Kidney tubule cell (primary cell): ENCODE data around the gene TBC1D13.
A peak's percentile ranks its signal among the peaks of the same experiment; 100 is the strongest.
"Not testable (repeated sequence)": the region's sequence is repeated elsewhere in the genome, so short reads cannot be mapped to it uniquely, and the experiment has no call there.

Experiments
- DNase-seq: peaks from one replicate; pipeline ENCODE4 v3.0.0-alpha.2; 2018; ENCODE audit warnings: low spot score

Gene TBC1D13

GRCh38 chr9:128782669-128783068 lies 4.4 kb upstream of the TBC1D13 start:
- DNase-seq: no peak

- no peak for DNase-seq
Observed at GRCh38 chr9:128785427-128785826, 1.6 kb upstream of the TBC1D13 start.

- no peak for DNase-seq
Observed at GRCh38 chr9:128787659-128788058, 606 bp downstream of the TBC1D13 start.

- no peak for DNase-seq
Observed at GRCh38 chr9:128788445-128788844, 1.4 kb downstream of the TBC1D13 start.

GRCh38 chr9:128790536-128790935 lies 3.5 kb downstream of the TBC1D13 start:
- no peak for DNase-seq

GRCh38 chr9:128792134-128792533 lies 5.1 kb downstream of the TBC1D13 start:
- no peak for DNase-seq

- DNase-seq: no peak
Observed at GRCh38 chr9:128792978-128793686, 6.1 kb downstream of the TBC1D13 start.

- not testable (repeated sequence) for DNase-seq
Observed at GRCh38 chr9:128794961-128795360, 7.9 kb downstream of the TBC1D13 start.

- DNase-seq: no peak
Observed at GRCh38 chr9:128798896-128799295, 11.8 kb downstream of the TBC1D13 start.

- DNase-seq: no peak
Observed at GRCh38 chr9:128800061-128800460, 13.0 kb downstream of the TBC1D13 start.

- DNase-seq: no peak
Observed at GRCh38 chr9:128802482-128802881, 15.4 kb downstream of the TBC1D13 start.

GRCh38 chr9:128805661-128806060 lies 18.6 kb downstream of the TBC1D13 start:
- no peak for DNase-seq

- no peak for DNase-seq
Observed at GRCh38 chr9:128807827-128808226, 20.8 kb downstream of the TBC1D13 start.

- DNase-seq: no peak
Observed at GRCh38 chr9:128808543-128808942, 21.5 kb downstream of the TBC1D13 start.

- DNase-seq: no peak
Observed at GRCh38 chr9:128809036-128809599, 22.1 kb downstream of the TBC1D13 start.

GRCh38 chr9:128809831-128810230 lies 22.8 kb downstream of the TBC1D13 start:
- no peak for DNase-seq

GRCh38 chr9:128810873-128811272 lies 23.8 kb downstream of the TBC1D13 start:
- no peak for DNase-seq

- peak; percentile 97 for DNase-seq
Observed at GRCh38 chr9:128818099-128818838, 31.2 kb downstream of the TBC1D13 start, which contains the start of gene ENDOG. ENDOG (plus strand) TSS chr9:128818500; CDS start chr9:128818685, 185 bp downstream.

- DNase-seq: peak; percentile 48
Observed at GRCh38 chr9:128818839-128819715, 32.0 kb downstream of the TBC1D13 start.

- DNase-seq: no peak
Observed at GRCh38 chr9:128819716-128820664, 32.9 kb downstream of the TBC1D13 start.
